Measurements from ENCODE around the gene WNT10A.

DNA sequence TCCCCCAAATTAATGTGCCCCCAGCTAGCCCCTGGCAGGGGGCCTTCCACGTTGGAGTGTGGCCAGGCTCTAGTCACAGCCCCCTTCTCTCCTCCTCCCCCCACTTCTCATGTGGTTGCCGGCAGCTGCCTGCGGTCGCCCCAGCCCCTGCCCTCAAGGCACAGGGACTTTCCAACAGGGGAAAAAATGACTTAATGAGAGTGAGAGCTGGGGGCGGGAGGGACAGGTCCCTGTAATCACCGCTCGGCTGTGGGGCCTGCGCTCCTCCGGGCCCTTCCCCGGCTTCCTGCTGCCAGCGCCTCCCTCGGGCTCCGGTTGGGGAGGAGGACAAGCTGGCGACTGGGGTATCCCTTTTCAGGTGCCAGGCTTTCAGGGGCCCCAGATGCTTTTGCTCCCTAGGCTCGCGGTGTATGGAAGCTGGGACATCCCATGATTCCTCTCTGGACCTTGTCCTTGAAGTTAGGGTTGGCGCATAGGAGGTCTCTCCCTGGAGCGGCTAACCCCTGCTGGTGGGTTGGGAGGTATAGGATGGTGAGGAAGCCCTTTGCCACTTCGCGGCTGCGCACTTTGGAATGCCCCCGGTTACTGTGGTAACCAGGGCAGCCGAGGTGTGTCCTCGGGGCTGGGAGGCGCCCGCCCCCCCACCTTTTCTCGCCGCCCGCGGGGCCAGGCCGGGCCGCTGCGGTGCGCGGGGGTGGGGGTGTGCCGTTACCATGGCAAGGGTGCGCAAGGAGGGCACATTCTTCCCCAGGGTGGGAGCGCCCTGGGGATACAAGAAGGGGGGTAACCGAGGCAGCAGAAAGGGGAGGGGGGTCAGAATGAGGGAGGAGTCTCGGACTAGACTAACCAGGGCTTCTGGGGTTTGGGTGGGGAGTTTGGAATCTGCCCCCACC lies 16.1 kb downstream of the WNT10A start:
- TF ChIP-seq, protein P1, sequence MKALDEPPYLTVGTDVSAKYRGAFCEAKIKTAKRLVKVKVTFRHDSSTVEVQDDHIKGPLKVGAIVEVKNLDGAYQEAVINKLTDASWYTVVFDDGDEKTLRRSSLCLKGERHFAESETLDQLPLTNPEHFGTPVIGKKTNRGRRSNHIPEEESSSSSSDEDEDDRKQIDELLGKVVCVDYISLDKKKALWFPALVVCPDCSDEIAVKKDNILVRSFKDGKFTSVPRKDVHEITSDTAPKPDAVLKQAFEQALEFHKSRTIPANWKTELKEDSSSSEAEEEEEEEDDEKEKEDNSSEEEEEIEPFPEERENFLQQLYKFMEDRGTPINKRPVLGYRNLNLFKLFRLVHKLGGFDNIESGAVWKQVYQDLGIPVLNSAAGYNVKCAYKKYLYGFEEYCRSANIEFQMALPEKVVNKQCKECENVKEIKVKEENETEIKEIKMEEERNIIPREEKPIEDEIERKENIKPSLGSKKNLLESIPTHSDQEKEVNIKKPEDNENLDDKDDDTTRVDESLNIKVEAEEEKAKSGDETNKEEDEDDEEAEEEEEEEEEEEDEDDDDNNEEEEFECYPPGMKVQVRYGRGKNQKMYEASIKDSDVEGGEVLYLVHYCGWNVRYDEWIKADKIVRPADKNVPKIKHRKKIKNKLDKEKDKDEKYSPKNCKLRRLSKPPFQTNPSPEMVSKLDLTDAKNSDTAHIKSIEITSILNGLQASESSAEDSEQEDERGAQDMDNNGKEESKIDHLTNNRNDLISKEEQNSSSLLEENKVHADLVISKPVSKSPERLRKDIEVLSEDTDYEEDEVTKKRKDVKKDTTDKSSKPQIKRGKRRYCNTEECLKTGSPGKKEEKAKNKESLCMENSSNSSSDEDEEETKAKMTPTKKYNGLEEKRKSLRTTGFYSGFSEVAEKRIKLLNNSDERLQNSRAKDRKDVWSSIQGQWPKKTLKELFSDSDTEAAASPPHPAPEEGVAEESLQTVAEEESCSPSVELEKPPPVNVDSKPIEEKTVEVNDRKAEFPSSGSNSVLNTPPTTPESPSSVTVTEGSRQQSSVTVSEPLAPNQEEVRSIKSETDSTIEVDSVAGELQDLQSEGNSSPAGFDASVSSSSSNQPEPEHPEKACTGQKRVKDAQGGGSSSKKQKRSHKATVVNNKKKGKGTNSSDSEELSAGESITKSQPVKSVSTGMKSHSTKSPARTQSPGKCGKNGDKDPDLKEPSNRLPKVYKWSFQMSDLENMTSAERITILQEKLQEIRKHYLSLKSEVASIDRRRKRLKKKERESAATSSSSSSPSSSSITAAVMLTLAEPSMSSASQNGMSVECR (CRISPR knock-in tag; IDR thresholded peaks at IDR 0.05): no peak
- TF ChIP-seq ZNF511 (CRISPR knock-in tag; IDR thresholded peaks at IDR 0.05): no peak
- no peak for TF ChIP-seq SREBF1 (IDR thresholded peaks at IDR 0.05; ENCODE audit: borderline replicate concordance, low read depth, low read length)

Measured in K562 (cell line).